Fibroblast of pulmonary artery (primary cell): ENCODE measurements around the gene AIRE.

ENCODE experiments used
- DNase-seq: peaks from one replicate; pipeline ENCODE4 v3.0.0-alpha.2; 2010; ENCODE audit warnings: low read depth
- H3K4me3 ChIP-seq: replicated peaks from 2 replicates; pipeline ENCODE4 v1.5.1; 2011; ENCODE audit warnings: low read depth, mild to moderate bottlenecking, control low read depth, low read length, moderate library complexity
- CTCF ChIP-seq: IDR thresholded peaks from 2 replicates; pipeline ENCODE4 v1.5.1; 2011; ENCODE audit warnings: mild to moderate bottlenecking, control low read depth, low read length, inconsistent platforms; ENCODE audit errors: missing control alignments

AIRE gene

GRCh38 chr21:44304011-44304616 lies 18.4 kb downstream of the AIRE start:
- no peak for DNase-seq
- H3K4me3 ChIP-seq = no peak overlapping the region
- TF ChIP-seq CTCF = no peak

GRCh38 chr21:44304877-44305293 lies 19.2 kb downstream of the AIRE start:
- DNase-seq = peak; percentile 55
- TF ChIP-seq CTCF = peak; percentile 77
- H3K4me3 ChIP-seq = no peak overlapping the region

- H3K4me3 ChIP-seq = no peak overlapping the region
- DNase-seq = no peak
- no peak for TF ChIP-seq CTCF
Observed at GRCh38 chr21:44305691-44306090, 20.0 kb downstream of the AIRE start.

GRCh38 chr21:44306936-44307704 lies 21.4 kb downstream of the AIRE start:
- no peak for TF ChIP-seq CTCF
- DNase-seq = no peak
- no peak overlapping the region for H3K4me3 ChIP-seq

GRCh38 chr21:44310628-44311507 lies 25.2 kb downstream of the AIRE start:
- DNase-seq = no peak
- no peak for TF ChIP-seq CTCF
- no peak overlapping the region for H3K4me3 ChIP-seq

GRCh38 chr21:44312089-44312488 lies 26.4 kb downstream of the AIRE start:
- no peak overlapping the region for H3K4me3 ChIP-seq
- TF ChIP-seq CTCF = no peak
- DNase-seq = no peak
